ENCODE measurements around the gene ISLR.

Gene ISLR

DNA sequence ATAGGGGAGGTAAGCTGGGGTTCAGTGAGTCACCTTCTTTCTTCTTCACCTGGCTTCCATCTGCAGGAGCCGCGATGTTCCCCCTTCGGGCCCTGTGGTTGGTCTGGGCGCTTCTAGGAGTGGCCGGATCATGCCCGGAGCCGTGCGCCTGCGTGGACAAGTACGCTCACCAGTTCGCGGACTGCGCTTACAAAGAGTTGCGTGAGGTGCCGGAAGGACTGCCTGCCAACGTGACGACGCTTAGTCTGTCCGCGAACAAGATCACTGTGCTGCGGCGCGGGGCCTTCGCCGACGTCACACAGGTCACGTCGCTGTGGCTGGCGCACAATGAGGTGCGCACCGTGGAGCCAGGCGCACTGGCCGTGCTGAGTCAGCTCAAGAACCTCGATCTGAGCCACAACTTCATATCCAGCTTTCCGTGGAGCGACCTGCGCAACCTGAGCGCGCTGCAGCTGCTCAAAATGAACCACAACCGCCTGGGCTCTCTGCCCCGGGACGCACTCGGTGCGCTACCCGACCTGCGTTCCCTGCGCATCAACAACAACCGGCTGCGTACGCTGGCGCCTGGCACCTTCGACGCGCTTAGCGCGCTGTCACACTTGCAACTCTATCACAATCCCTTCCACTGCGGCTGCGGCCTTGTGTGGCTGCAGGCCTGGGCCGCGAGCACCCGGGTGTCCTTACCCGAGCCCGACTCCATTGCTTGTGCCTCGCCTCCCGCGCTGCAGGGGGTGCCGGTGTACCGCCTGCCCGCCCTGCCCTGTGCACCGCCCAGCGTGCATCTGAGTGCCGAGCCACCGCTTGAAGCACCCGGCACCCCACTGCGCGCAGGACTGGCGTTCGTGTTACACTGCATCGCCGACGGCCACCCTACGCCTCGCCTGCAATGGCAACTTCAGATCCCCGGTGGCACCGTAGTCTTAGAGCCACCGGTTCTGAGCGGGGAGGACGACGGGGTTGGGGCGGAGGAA is 40.5 kb upstream of the ISLR start:
- Mint-ChIP-seq H3K9me3 (no peaks in the 10 kb centered on the region), H3K36me3 (ENCODE audit: insufficient read depth) (peaks cover 8% of the 10 kb centered on the region), H3K4me3 (no peak overlapping the region), H3K27me3 (peaks cover 88 to 98% of the 10 kb centered on the region in 2 donors), H3K4me1 (ENCODE audit: low read depth in 2 of 2) (peaks cover 6 to 24% of the 10 kb centered on the region in 2 donors), H3K27ac (no peak overlapping the region)
- no peak for ATAC-seq (replicated peaks)
- DNase-seq, result no peak

DNA sequence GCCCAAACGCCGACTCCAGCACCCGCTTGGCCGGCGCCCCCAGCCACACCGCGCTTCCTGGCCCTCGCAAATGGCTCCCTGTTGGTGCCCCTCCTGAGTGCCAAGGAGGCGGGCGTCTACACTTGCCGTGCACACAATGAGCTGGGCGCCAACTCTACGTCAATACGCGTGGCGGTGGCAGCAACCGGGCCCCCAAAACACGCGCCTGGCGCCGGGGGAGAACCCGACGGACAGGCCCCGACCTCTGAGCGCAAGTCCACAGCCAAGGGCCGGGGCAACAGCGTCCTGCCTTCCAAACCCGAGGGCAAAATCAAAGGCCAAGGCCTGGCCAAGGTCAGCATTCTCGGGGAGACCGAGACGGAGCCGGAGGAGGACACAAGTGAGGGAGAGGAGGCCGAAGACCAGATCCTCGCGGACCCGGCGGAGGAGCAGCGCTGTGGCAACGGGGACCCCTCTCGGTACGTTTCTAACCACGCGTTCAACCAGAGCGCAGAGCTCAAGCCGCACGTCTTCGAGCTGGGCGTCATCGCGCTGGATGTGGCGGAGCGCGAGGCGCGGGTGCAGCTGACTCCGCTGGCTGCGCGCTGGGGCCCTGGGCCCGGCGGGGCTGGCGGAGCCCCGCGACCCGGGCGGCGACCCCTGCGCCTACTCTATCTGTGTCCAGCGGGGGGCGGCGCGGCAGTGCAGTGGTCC is 39.7 kb upstream of the ISLR start:
- Mint-ChIP-seq H3K27ac (no peak overlapping the region), H3K36me3 (ENCODE audit: insufficient read depth) (peaks cover 8% of the 10 kb centered on the region), H3K4me3 (no peak overlapping the region), H3K9me3 (no peaks in the 10 kb centered on the region), H3K4me1 (ENCODE audit: low read depth in 2 of 2) (peaks cover 6 to 23% of the 10 kb centered on the region in 2 donors), H3K27me3 (peaks cover 91 to 98% of the 10 kb centered on the region in 2 donors)
- ATAC-seq (replicated peaks), result no peak
- DNase-seq, result no peak

DNA sequence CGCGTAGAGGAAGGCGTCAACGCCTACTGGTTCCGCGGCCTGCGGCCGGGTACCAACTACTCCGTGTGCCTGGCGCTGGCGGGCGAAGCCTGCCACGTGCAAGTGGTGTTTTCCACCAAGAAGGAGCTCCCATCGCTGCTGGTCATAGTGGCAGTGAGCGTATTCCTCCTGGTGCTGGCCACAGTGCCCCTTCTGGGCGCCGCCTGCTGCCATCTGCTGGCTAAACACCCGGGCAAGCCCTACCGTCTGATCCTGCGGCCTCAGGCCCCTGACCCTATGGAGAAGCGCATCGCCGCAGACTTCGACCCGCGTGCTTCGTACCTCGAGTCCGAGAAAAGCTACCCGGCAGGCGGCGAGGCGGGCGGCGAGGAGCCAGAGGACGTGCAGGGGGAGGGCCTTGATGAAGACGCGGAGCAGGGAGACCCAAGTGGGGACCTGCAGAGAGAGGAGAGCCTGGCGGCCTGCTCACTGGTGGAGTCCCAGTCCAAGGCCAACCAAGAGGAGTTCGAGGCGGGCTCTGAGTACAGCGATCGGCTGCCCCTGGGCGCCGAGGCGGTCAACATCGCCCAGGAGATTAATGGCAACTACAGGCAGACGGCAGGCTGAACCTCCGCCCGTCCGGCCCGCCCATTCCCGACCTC is 39.0 kb upstream of the ISLR start:
- Mint-ChIP-seq H3K27me3 (peaks cover 91 to 98% of the 10 kb centered on the region in 2 donors), H3K4me1 (ENCODE audit: low read depth in 2 of 2) (peaks cover 6 to 19% of the 10 kb centered on the region in 2 donors), H3K9me3 (no peaks in the 10 kb centered on the region), H3K4me3 (peak overlapping the region in 1 of 2 donors; percentile 65), H3K27ac (no peak overlapping the region), H3K36me3 (ENCODE audit: insufficient read depth) (peaks cover 6% of the 10 kb centered on the region)
- DNase-seq (no peak), ATAC-seq (replicated peaks) (no peak)

DNA sequence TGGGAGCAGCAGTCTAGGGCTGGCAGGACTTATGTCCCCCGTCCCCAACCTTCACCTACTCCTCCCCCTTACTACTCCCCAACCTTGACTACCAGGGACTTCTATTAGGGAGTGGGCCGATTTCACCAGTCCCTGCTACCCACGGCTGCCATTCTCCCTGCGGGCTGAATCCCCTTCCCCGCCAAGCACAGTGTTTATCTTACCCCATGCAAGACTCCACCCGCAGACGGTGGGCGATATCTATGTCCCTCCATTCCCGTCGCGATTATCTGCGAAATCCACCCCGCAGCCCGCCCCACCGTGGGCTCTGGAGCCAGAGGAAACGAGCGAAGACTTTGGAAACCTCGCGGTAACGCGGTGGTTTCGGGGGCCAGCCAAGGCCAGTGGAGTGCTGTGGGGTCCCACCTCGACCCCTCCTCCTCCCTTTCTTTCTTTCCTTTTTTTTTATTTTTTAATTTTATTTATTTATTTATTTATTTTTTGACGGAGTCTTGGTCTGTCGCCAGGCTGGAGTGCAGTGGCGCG is 38.4 kb upstream of the ISLR start:
- peak overlapping the region; percentile 32 to 65 for H3K4me3 Mint-ChIP-seq

DNA sequence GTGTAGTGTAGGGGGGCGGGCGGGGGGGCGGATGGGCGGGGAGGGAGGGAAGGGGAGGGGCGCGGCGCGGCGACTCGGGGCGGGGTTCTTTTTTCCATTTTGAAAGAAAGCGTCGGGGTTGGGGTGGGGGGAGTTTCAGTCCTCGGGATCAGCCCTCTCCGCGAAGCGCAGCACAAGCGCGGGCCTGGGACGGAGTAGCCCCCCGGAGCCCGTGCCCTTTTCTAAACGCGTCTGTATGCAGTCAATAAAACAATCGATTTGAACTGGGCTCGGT is 37.0 kb upstream of the ISLR start:
- Mint-ChIP-seq H3K27me3 (peaks cover 76 to 92% of the 10 kb centered on the region in 2 donors), H3K27ac (no peak overlapping the region), H3K36me3 (ENCODE audit: insufficient read depth) (peaks cover 6% of the 10 kb centered on the region), H3K4me1 (ENCODE audit: low read depth in 2 of 2) (peaks cover 6 to 18% of the 10 kb centered on the region in 2 donors), H3K9me3 (no peaks in the 10 kb centered on the region), H3K4me3 (peak overlapping the region; percentile 64 to 65)
- DNase-seq, result no peak
- ATAC-seq (replicated peaks), result no peak

More for the DNA sequence above, 38.4 kb upstream of the ISLR start:
- no peak for ATAC-seq (replicated peaks)
- no peaks in the 10 kb centered on the region for H3K9me3 Mint-ChIP-seq
- H3K27ac Mint-ChIP-seq, result no peak overlapping the region
- H3K36me3 Mint-ChIP-seq (ENCODE audit: insufficient read depth), result peaks cover 6% of the 10 kb centered on the region
- peaks cover 90 to 98% of the 10 kb centered on the region in 2 donors for H3K27me3 Mint-ChIP-seq
- DNase-seq, result no peak
- peaks cover 6 to 18% of the 10 kb centered on the region in 2 donors for H3K4me1 Mint-ChIP-seq (ENCODE audit: low read depth in 2 of 2)

DNA sequence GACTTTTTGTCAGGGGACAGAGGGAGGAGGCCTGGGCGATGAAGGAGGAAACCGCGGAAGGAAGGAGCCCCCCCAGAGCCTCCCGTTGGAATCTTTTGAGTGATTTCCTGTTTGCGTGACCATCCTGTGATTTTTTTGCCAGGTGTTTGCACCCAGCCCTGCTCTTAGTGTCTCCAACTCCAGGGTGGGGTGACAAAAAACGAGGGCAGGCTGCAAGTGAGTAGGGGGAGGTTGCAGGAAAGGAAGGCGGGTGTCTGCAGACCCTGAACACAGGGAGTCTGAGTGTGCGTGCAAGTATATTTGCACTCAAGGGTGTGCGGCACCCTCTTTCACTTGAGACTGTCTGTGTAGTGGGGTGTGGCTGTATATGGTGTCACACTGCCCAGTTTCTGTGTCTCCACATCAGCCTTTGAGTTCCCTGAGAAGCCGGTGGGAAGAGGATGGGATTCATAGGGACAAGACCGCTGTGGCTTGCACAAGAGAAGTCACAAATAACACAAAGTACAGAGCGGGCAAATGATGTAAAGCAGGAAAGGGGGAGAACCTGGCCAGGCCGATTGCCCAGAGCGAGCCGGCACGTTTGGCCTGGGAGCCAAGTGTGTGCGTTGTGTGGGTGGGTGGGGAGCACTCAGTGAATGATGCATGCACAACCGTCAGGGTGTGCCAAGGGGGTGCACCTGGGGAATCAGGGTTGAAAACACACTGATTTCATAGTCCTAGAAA is 36.5 kb upstream of the ISLR start:
- DNase-seq (no peak), ATAC-seq (replicated peaks) (no peak)
- peak overlapping the region; percentile 64 to 65 for H3K4me3 Mint-ChIP-seq
- H3K4me1 Mint-ChIP-seq (ENCODE audit: low read depth in 2 of 2), result peaks cover 6 to 15% of the 10 kb centered on the region in 2 donors
- H3K27me3 Mint-ChIP-seq, result peaks cover 71 to 91% of the 10 kb centered on the region in 2 donors
- H3K36me3 Mint-ChIP-seq (ENCODE audit: insufficient read depth), result peaks cover 6% of the 10 kb centered on the region
- H3K9me3 Mint-ChIP-seq, result no peaks in the 10 kb centered on the region
- H3K27ac Mint-ChIP-seq, result no peak overlapping the region

DNA sequence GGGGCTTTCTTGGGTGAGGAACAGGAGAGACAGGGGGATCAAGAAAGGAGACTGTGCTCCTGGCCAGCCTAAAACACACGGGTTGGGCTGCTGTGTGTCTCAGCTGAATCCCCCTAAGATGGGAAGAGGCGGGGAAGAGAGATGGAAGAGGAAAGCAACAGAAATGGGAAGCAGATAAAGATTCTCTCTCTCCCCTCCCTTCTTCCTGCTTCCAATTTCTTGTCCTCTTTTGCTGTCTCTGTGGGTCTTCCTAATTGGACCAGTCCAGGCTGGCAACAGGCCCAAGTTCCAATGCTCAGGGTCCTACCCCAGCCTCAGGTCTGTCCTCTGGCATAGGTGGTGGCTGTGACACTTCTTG is 36.0 kb upstream of the ISLR start:
- no peak overlapping the region for H3K27ac Mint-ChIP-seq
- DNase-seq (no peak), ATAC-seq (replicated peaks) (no peak)
- H3K4me1 Mint-ChIP-seq (ENCODE audit: low read depth in 2 of 2), result peaks cover 6 to 13% of the 10 kb centered on the region in 2 donors
- peaks cover 70 to 91% of the 10 kb centered on the region in 2 donors for H3K27me3 Mint-ChIP-seq
- H3K4me3 Mint-ChIP-seq, result no peak overlapping the region
- H3K9me3 Mint-ChIP-seq, result no peaks in the 10 kb centered on the region
- peaks cover 6% of the 10 kb centered on the region for H3K36me3 Mint-ChIP-seq (ENCODE audit: insufficient read depth)

DNA sequence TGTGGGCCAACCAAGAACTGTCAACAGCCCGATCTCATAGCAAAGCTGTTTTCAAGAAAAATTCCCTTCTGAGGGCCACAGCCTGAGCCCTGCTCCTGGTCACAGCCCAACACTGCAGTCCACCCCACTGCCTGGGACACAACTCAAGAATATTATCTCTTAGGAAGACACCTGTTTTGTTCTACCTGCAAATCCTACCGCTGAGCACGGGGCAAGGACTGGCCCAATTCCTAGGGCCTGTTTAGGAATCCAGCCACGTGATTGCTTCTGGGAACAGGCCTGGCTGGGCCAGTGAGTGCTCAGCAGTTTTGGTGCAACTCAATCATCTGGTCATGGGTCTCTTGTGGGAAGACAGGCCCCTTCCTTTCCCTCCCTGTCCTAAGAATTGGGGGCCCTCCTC is 34.9 kb upstream of the ISLR start:
- Mint-ChIP-seq H3K27me3 (peaks cover 63 to 85% of the 10 kb centered on the region in 2 donors), H3K36me3 (ENCODE audit: insufficient read depth) (no peaks in the 10 kb centered on the region), H3K4me1 (ENCODE audit: low read depth in 2 of 2) (peaks cover 6 to 13% of the 10 kb centered on the region in 2 donors), H3K9me3 (no peaks in the 10 kb centered on the region), H3K4me3 (no peak overlapping the region), H3K27ac (no peak overlapping the region)
- ATAC-seq (replicated peaks) (no peak), DNase-seq (no peak)

DNA sequence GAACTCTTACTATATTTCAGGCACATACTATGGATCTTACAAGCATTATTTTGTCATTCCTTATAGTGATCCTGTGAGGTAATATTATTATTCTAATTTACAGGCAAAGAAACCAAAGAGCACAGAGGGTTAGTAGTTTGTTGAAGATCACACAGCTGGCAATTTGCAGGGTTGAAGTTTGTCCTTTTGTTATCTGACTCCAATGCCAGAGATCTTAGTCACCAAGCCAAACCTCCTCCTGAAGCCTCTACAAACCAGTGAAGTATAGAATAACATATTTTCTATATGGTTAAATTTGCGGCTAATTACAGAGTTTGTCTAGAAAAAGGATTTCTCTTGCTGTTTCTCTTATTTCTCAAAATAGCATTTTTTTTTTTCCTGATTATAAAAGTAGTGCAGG is 31.9 kb upstream of the ISLR start:
- Mint-ChIP-seq H3K9me3 (no peaks in the 10 kb centered on the region), H3K27me3 (peaks cover 56 to 78% of the 10 kb centered on the region in 2 donors), H3K4me1 (ENCODE audit: low read depth in 2 of 2) (peaks cover 4 to 5% of the 10 kb centered on the region in 2 donors), H3K4me3 (no peak overlapping the region), H3K36me3 (ENCODE audit: insufficient read depth) (no peaks in the 10 kb centered on the region), H3K27ac (no peak overlapping the region)
- no peak for ATAC-seq (replicated peaks)
- no peak for DNase-seq

DNA sequence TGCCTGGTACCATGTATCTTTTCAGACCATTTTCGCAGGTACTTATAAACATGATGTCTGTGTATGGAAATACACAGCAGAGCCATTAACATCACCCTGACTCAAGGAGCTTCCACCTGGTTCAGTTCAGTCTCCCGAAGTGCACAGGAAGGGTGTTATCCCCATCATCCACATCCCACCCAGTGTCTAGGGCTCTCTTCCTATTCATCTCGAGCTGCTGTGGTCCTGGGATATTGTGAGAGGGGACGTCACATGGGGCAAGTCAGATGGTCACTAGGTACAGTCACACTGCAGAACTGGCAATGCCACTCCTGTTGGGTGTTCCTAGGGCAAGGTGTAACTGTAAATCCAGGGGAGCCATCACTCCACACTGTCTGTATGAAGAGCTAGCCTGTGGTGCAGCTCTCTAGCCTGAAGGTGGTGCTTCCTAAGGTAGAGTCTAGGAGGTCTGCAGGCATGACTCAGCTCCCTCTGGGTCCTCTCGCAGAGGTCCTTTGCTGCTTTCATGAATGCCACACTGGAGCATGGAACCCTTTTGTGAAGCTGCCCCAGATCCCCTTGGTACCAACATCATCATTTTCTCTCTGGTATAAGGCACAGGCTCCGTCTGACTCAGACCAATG is 29.2 kb upstream of the ISLR start:
- Mint-ChIP-seq H3K36me3 (ENCODE audit: insufficient read depth) (no peaks in the 10 kb centered on the region), H3K4me3 (no peak overlapping the region), H3K27me3 (peaks cover 47 to 64% of the 10 kb centered on the region in 2 donors), H3K27ac (no peak overlapping the region), H3K9me3 (no peaks in the 10 kb centered on the region), H3K4me1 (ENCODE audit: low read depth in 2 of 2) (no peaks in the 10 kb centered on the region)
- DNase-seq (no peak), ATAC-seq (replicated peaks) (no peak)

DNA sequence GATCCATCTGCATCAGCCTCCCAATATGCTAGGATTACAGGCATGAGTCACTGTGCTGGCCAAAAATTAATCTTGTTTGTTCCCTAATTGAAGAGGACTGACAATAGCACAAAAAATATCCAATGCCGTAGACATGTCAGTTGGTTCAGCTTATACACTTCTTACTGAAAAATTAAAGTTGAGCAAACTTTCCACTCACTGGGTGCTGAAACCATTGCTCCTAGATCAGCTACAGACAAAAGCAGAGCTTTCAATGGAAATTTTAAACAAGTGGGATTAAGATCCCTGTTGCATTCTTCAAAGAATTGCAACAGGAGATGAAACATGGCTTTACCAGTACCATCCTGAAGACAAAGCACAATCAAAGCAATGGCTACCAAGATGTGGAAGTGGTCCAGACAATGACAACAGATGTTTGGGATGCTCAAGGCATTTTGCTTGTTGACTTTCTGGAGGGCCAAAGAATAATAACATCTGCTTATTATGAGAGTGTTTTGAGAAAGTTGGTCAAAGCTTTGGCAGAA is 27.2 kb upstream of the ISLR start:
- no peak overlapping the region for H3K27ac Mint-ChIP-seq

DNA sequence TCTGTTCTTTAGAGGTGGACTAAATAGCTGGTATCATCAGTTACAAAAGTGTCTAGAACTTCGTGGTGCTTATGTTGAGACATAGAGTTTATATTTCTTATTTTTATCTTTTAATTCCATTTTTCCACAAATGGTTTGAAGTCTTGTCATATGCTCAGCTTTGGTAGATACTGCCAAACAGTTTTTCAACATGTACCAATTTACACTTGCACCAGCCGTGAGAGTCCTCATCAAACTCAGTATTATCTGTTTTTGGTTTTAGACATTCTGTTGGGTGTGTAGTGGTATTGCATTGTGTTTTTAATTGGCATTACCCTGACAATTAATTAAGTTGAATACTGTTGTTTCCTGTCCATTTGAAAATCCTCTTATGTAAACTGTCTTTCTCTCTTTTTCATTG is 26.5 kb upstream of the ISLR start:
- Mint-ChIP-seq H3K4me3 (no peak overlapping the region), H3K36me3 (ENCODE audit: insufficient read depth) (peaks cover 2% of the 10 kb centered on the region), H3K27ac (no peak overlapping the region), H3K27me3 (peaks cover 59 to 62% of the 10 kb centered on the region in 2 donors), H3K4me1 (ENCODE audit: low read depth in 2 of 2) (no peaks in the 10 kb centered on the region), H3K9me3 (no peaks in the 10 kb centered on the region)
- DNase-seq, result no peak
- ATAC-seq (replicated peaks), result no peak

More for the DNA sequence above, 27.2 kb upstream of the ISLR start:
- ATAC-seq (replicated peaks) (no peak), DNase-seq (no peak)
- H3K9me3 Mint-ChIP-seq, result no peaks in the 10 kb centered on the region
- peaks cover 52 to 60% of the 10 kb centered on the region in 2 donors for H3K27me3 Mint-ChIP-seq
- H3K36me3 Mint-ChIP-seq (ENCODE audit: insufficient read depth), result peaks cover 2% of the 10 kb centered on the region
- no peak overlapping the region for H3K4me3 Mint-ChIP-seq
- H3K4me1 Mint-ChIP-seq (ENCODE audit: low read depth in 2 of 2), result no peaks in the 10 kb centered on the region

Measured in effector memory CD8-positive, alpha-beta T cell (primary cell).